Epidermal melanocyte (primary cell): ENCODE results near the gene GRIA2.
"Not testable (repeated sequence)": the region's sequence is repeated elsewhere in the genome, so short reads cannot be mapped to it uniquely, and the experiment has no call there.

Experiments used
- DNase-seq: peaks from one replicate; pipeline ENCODE4 v3.0.0; 2011; ENCODE audit warnings: low spot score; ENCODE audit not compliant: insufficient read length

The GRIA2 gene

GRCh38 chr4:157258165-157258564, 37.6 kb downstream of the GRIA2 start:
- DNase-seq, result not testable (repeated sequence)

- DNase-seq, result no peak
These were observed 44.8 kb downstream of the GRIA2 start for GRCh38 chr4:157265281-157265680.

GRCh38 chr4:157270108-157270507, 49.6 kb downstream of the GRIA2 start:
- no peak for DNase-seq

- DNase-seq, result no peak
These were observed 50.0 kb downstream of the GRIA2 start for GRCh38 chr4:157270552-157270951.

- no peak for DNase-seq
These were observed 50.8 kb downstream of the GRIA2 start for GRCh38 chr4:157271166-157271869.

- DNase-seq, result no peak
These were observed 60.1 kb downstream of the GRIA2 start for GRCh38 chr4:157280673-157281072.

- no peak for DNase-seq
These were observed 61.5 kb downstream of the GRIA2 start for GRCh38 chr4:157282019-157282418.

GRCh38 chr4:157287445-157287844, 66.9 kb downstream of the GRIA2 start:
- no peak for DNase-seq

- no peak for DNase-seq
These were observed 70.1 kb downstream of the GRIA2 start for GRCh38 chr4:157290622-157291021.

GRCh38 chr4:157291071-157291470, 70.5 kb downstream of the GRIA2 start:
- DNase-seq, result no peak

- DNase-seq, result no peak
These were observed 73.1 kb downstream of the GRIA2 start for GRCh38 chr4:157293673-157294072.

GRCh38 chr4:157294575-157294974, 74.0 kb downstream of the GRIA2 start:
- DNase-seq, result no peak

GRCh38 chr4:157300701-157301100, 80.2 kb downstream of the GRIA2 start:
- no peak for DNase-seq

- DNase-seq, result no peak
These were observed 83.0 kb downstream of the GRIA2 start for GRCh38 chr4:157303471-157303960.

- DNase-seq, result no peak
These were observed 84.2 kb downstream of the GRIA2 start for GRCh38 chr4:157304769-157305168.

GRCh38 chr4:157312702-157313101, 92.2 kb downstream of the GRIA2 start:
- DNase-seq, result no peak

GRCh38 chr4:157314906-157315305, 94.4 kb downstream of the GRIA2 start:
- no peak for DNase-seq

- no peak for DNase-seq
These were observed 95.4 kb downstream of the GRIA2 start for GRCh38 chr4:157315968-157316367.

- DNase-seq, result no peak
These were observed 99.6 kb downstream of the GRIA2 start for GRCh38 chr4:157320092-157320491.

- DNase-seq, result no peak
These were observed 107.1 kb downstream of the GRIA2 start for GRCh38 chr4:157327666-157328065.

- DNase-seq, result no peak
These were observed 137.4 kb downstream of the GRIA2 start for GRCh38 chr4:157357887-157358286.

GRCh38 chr4:157358439-157358838, 137.9 kb downstream of the GRIA2 start:
- no peak for DNase-seq

- DNase-seq, result no peak
These were observed 138.3 kb downstream of the GRIA2 start for GRCh38 chr4:157358851-157359250.
